Mesenchymal stem cell (in vitro differentiated cells and primary cell): ENCODE results near the gene TMEM186.

Experiments used
- DNase-seq: peaks from one replicate; pipeline ENCODE4 v3.0.0-alpha.2; 2013
- H2AFZ ChIP-seq: one replicate; pipeline ENCODE4 v1.6.1; 2013; ENCODE audit warnings: low read depth, mild to moderate bottlenecking, control low read depth, inconsistent platforms, low read length, moderate library complexity
- H2AK5ac ChIP-seq: 2 replicates; pipeline ENCODE4 v1.6.1; 2013; ENCODE audit warnings: low read length, moderate library complexity, mild to moderate bottlenecking, inconsistent platforms; ENCODE audit not compliant: severe bottlenecking
- H2BK120ac ChIP-seq: one replicate; pipeline ENCODE4 v1.6.1; 2013; ENCODE audit warnings: low read depth, mild to moderate bottlenecking, inconsistent platforms, low read length, moderate library complexity
- H2BK12ac ChIP-seq, 2 experiments: one replicate each; pipeline ENCODE4 v1.6.1; 2013; ENCODE audit warnings: inconsistent platforms in 2 of 2, low read length in 2 of 2, mild to moderate bottlenecking in 2 of 2, moderate library complexity in 2 of 2, control low read depth in 1 of 2
- H2BK15ac ChIP-seq: one replicate; pipeline ENCODE4 v1.6.1; 2013; ENCODE audit warnings: mild to moderate bottlenecking, low read depth, inconsistent platforms; ENCODE audit not compliant: poor library complexity, severe bottlenecking
- H2BK5ac ChIP-seq: 2 replicates; pipeline ENCODE4 v1.6.1; 2013; ENCODE audit warnings: low read depth, mild to moderate bottlenecking, low read length, control low read depth, inconsistent platforms; ENCODE audit not compliant: poor library complexity, severe bottlenecking
- H3K14ac ChIP-seq, 2 experiments: one replicate each; pipeline ENCODE4 v1.6.1; 2013; ENCODE audit warnings: inconsistent platforms in 2 of 2, low read length in 2 of 2, control low read depth in 1 of 2, mild to moderate bottlenecking in 1 of 2, moderate library complexity in 1 of 2
- H3K18ac ChIP-seq, 2 experiments: one replicate each; pipeline ENCODE4 v1.6.1; 2013; ENCODE audit warnings: inconsistent platforms in 2 of 2, low read length in 2 of 2, control low read depth in 1 of 2, low read depth in 1 of 2, mild to moderate bottlenecking in 1 of 2
- H3K23ac ChIP-seq, 2 experiments: one replicate each; pipeline ENCODE4 v1.6.1; 2013; ENCODE audit warnings: inconsistent platforms in 2 of 2, low read length in 2 of 2, mild to moderate bottlenecking in 2 of 2, moderate library complexity in 2 of 2, control low read depth in 1 of 2
- H3K27ac ChIP-seq: 2 replicates; pipeline ENCODE4 v1.5.1; 2013; ENCODE audit warnings: mild to moderate bottlenecking, moderate library complexity, low read length, control low read depth, inconsistent platforms; ENCODE audit not compliant: poor library complexity, severe bottlenecking
- H3K27me3 ChIP-seq, 2 experiments: 2 replicates each; pipeline versions ENCODE4 v1.6.1 to v1.7.0; 2013; ENCODE audit warnings: low read length in 2 of 2, mild to moderate bottlenecking in 2 of 2, moderate library complexity in 2 of 2, control low read depth in 1 of 2, inconsistent platforms in 1 of 2; ENCODE audit not compliant: control insufficient read depth in 1 of 2, insufficient read depth in 1 of 2
- H3K36me3 ChIP-seq, 2 experiments: 2 replicates each; pipeline versions ENCODE4 v1.6.1 to v1.7.0; 2013; ENCODE audit warnings: low read length in 2 of 2, control low read depth in 1 of 2, inconsistent platforms in 1 of 2, low read depth in 1 of 2, mild to moderate bottlenecking in 1 of 2; ENCODE audit not compliant: insufficient read depth in 2 of 2, control insufficient read depth in 1 of 2
- H3K4ac ChIP-seq, 2 experiments: one replicate each; pipeline ENCODE4 v1.6.1; 2013; ENCODE audit warnings: inconsistent platforms in 2 of 2, low read length in 2 of 2, mild to moderate bottlenecking in 2 of 2, moderate library complexity in 2 of 2, control low read depth in 1 of 2, low read depth in 1 of 2
- H3K4me1 ChIP-seq: 2 replicates; pipeline ENCODE4 v1.6.1; 2013; ENCODE audit warnings: low read depth, low read length, control low read depth; ENCODE audit not compliant: control insufficient read depth, insufficient read depth
- H3K4me2 ChIP-seq: 2 replicates; pipeline ENCODE4 v1.6.1; 2013; ENCODE audit warnings: low read length, mild to moderate bottlenecking, inconsistent platforms; ENCODE audit not compliant: poor library complexity, severe bottlenecking
- H3K4me3 ChIP-seq, 2 experiments: 2 replicates each; pipeline versions ENCODE4 v1.5.1 to v1.7.0; 2013; ENCODE audit warnings: low read length in 2 of 2, mild to moderate bottlenecking in 2 of 2, control low read depth in 1 of 2, low read depth in 1 of 2; ENCODE audit not compliant: insufficient read depth in 1 of 2
- H3K79me1 ChIP-seq: replicated peaks from 2 replicates; pipeline ENCODE4 v1.6.1; 2013; ENCODE audit warnings: mild to moderate bottlenecking, control low read depth, low read length, inconsistent platforms; ENCODE audit not compliant: poor library complexity, severe bottlenecking
- H3K9ac ChIP-seq: 2 replicates; pipeline ENCODE4 v1.7.0; 2013; ENCODE audit warnings: mild to moderate bottlenecking, low read length, moderate library complexity
- H3K9me3 ChIP-seq: 2 replicates; pipeline ENCODE4 v1.7.0; 2013; ENCODE audit warnings: mild to moderate bottlenecking, low read length; ENCODE audit not compliant: control insufficient read depth
- H4K8ac ChIP-seq: one replicate; pipeline ENCODE4 v1.6.1; 2013; ENCODE audit warnings: inconsistent platforms, mild to moderate bottlenecking, low read length, moderate library complexity
- H4K91ac ChIP-seq: one replicate; pipeline ENCODE4 v1.6.1; 2013; ENCODE audit warnings: mild to moderate bottlenecking, low read length, inconsistent platforms
- WGBS: methylation state at CpG from one replicate; pipeline ENCODE4 v1.1.7; 2013; ENCODE audit warnings: mixed read lengths; 5-methylcytosine and 5-hydroxymethylcytosine counted together

The TMEM186 gene

GRCh38 chr16:8826278-8826879 lies 28.9 kb upstream of the TMEM186 start:
- Histone ChIP-seq H3K23ac (no peak overlapping the region), H3K18ac (no peak overlapping the region), H3K27ac (no peak overlapping the region), H4K91ac (no peak overlapping the region), H3K9ac (peak overlapping the region; percentile 61), H2BK120ac (no peak overlapping the region), H3K79me1 (peaks cover 22% of the 10 kb centered on the region), H3K4me2 (no peak overlapping the region), H3K4me1 (peaks cover 3% of the 10 kb centered on the region), H3K4me3 (no peak overlapping the region), H2BK5ac (no peak overlapping the region), H3K36me3 (peaks cover 27 to 81% of the 10 kb centered on the region in 2 experiments), H2AFZ (no peak overlapping the region), H3K14ac (no peak overlapping the region), H2AK5ac (no peak overlapping the region), H3K4ac (no peak overlapping the region), H4K8ac (no peak overlapping the region), H3K9me3 (no peaks in the 10 kb centered on the region), H2BK12ac (no peak overlapping the region), H2BK15ac (no peak overlapping the region), H3K27me3 (no peaks in the 10 kb centered on the region)
- 91% methylated on average over 2 of the region's 3 CpGs for WGBS
- no peak for DNase-seq

- H3K14ac ChIP-seq: no peak overlapping the region
- H3K79me1 ChIP-seq: peaks cover 31% of the 10 kb centered on the region
- no peak overlapping the region for H2BK15ac ChIP-seq
- no peak overlapping the region for H3K4me3 ChIP-seq
- no peak overlapping the region for H2AFZ ChIP-seq
- no peaks in the 10 kb centered on the region for H3K27me3 ChIP-seq
- peaks cover 1% of the 10 kb centered on the region for H3K4me1 ChIP-seq
- no peak for DNase-seq
- H3K27ac ChIP-seq: no peak overlapping the region
- no peak overlapping the region for H3K4ac ChIP-seq
- no peak overlapping the region for H4K8ac ChIP-seq
- H2AK5ac ChIP-seq: no peak overlapping the region
- H2BK120ac ChIP-seq: no peak overlapping the region
- H3K36me3 ChIP-seq: peaks cover 45 to 84% of the 10 kb centered on the region in 2 experiments
- no peak overlapping the region for H3K18ac ChIP-seq
- no peak overlapping the region for H2BK5ac ChIP-seq
- no peak overlapping the region for H3K4me2 ChIP-seq
- H2BK12ac ChIP-seq: no peak overlapping the region
- no peak overlapping the region for H3K9ac ChIP-seq
- H3K9me3 ChIP-seq: no peaks in the 10 kb centered on the region
- H4K91ac ChIP-seq: no peak overlapping the region
- 96% methylated on average over 3 of the region's 3 CpGs for WGBS
- no peak overlapping the region for H3K23ac ChIP-seq
Observed at GRCh38 chr16:8822403-8822802, 25.0 kb upstream of the TMEM186 start.

- H4K8ac ChIP-seq: no peak overlapping the region
- no peak overlapping the region for H2BK5ac ChIP-seq
- H2AK5ac ChIP-seq: no peak overlapping the region
- H3K23ac ChIP-seq: no peak overlapping the region
- 100% methylated on average over 1 of the region's 6 CpGs for WGBS
- H2BK12ac ChIP-seq: no peak overlapping the region
- H3K79me1 ChIP-seq: peaks cover 29% of the 10 kb centered on the region
- no peaks in the 10 kb centered on the region for H3K27me3 ChIP-seq
- no peak overlapping the region for H3K18ac ChIP-seq
- H3K36me3 ChIP-seq: peaks cover 48 to 92% of the 10 kb centered on the region in 2 experiments
- H3K4me1 ChIP-seq: no peaks in the 10 kb centered on the region
- H3K4me2 ChIP-seq: no peak overlapping the region
- no peak overlapping the region for H2AFZ ChIP-seq
- H3K9me3 ChIP-seq: no peaks in the 10 kb centered on the region
- no peak overlapping the region for H3K14ac ChIP-seq
- H4K91ac ChIP-seq: no peak overlapping the region
- no peak overlapping the region for H3K4ac ChIP-seq
- DNase-seq: no peak
- H3K27ac ChIP-seq: no peak overlapping the region
- H3K4me3 ChIP-seq: no peak overlapping the region
- no peak overlapping the region for H2BK15ac ChIP-seq
- no peak overlapping the region for H2BK120ac ChIP-seq
- H3K9ac ChIP-seq: no peak overlapping the region
Observed at GRCh38 chr16:8819411-8820034, 22.1 kb upstream of the TMEM186 start.

- no peak overlapping the region for H3K9ac ChIP-seq
- no peak overlapping the region for H2AFZ ChIP-seq
- H3K4me3 ChIP-seq: no peak overlapping the region
- no peaks in the 10 kb centered on the region for H3K4me1 ChIP-seq
- DNase-seq: no peak
- peaks cover 56 to 92% of the 10 kb centered on the region in 2 experiments for H3K36me3 ChIP-seq
- H3K18ac ChIP-seq: no peak overlapping the region
- H2BK5ac ChIP-seq: no peak overlapping the region
- H4K91ac ChIP-seq: no peak overlapping the region
- no peak overlapping the region for H2BK15ac ChIP-seq
- H2BK12ac ChIP-seq: no peak overlapping the region
- no peaks in the 10 kb centered on the region for H3K9me3 ChIP-seq
- no peak overlapping the region for H2BK120ac ChIP-seq
- no peak overlapping the region for H3K4ac ChIP-seq
- H3K27ac ChIP-seq: no peak overlapping the region
- WGBS: 92% methylated on average over 7 of the region's 10 CpGs
- no peak overlapping the region for H3K23ac ChIP-seq
- H3K4me2 ChIP-seq: no peak overlapping the region
- H3K14ac ChIP-seq: no peak overlapping the region
- H3K79me1 ChIP-seq: peaks cover 35% of the 10 kb centered on the region
- no peaks in the 10 kb centered on the region for H3K27me3 ChIP-seq
- no peak overlapping the region for H2AK5ac ChIP-seq
- H4K8ac ChIP-seq: no peak overlapping the region
Observed at GRCh38 chr16:8818504-8819270, 21.2 kb upstream of the TMEM186 start.
